Activated CD4-positive, alpha-beta T cell treated with anti-CD3 and anti-CD28 coated beads, Interleukin-2, amount 50 U/mL, for 16 hours (primary cell): Measurements from ENCODE around the gene LCE5A.
A peak's percentile ranks its signal among the peaks of the same experiment; 100 is the strongest.
"Not testable (repeated sequence)": the region's sequence is repeated elsewhere in the genome, so short reads cannot be mapped to it uniquely, and the experiment has no call there.

ENCODE experiments used
- DNase-seq: peaks from one replicate; pipeline ENCODE4 v3.0.0-alpha.2; 2020

LCE5A gene, protein sequence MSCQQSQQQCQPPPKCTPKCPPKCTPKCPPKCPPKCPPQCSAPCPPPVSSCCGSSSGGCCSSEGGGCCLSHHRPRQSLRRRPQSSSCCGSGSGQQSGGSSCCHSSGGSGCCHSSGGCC

GRCh38 chr1:152510503-152510902 is at the start of gene LCE5A:
LCE5A (plus strand) TSS chr1:152510803; CDS start chr1:152511535, 732 bp downstream.
- DNase-seq = no peak

DNA sequence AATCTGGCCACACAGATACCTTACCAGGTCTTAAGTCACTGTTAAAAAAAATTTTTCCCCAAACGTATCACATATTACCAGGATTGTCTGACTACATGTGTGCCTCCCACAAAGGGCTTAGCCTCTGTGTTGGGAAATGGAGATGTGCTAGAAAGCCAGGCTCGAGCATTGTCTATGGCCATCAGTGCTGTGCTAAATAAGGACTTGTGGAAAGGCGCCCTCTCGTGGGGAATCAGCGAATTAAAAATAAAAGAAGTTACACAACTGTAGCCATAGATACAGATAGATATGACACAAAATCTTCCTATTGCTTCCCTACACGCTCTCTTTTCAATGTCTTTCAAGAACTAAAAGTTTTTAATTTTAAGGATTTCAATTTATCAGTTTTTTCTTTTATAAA is 49.1 kb upstream of the LCE5A start:
- peak; percentile 70 for DNase-seq

GRCh38 chr1:152462636-152463035 is 48.0 kb upstream of the LCE5A start:
- no peak for DNase-seq

DNA sequence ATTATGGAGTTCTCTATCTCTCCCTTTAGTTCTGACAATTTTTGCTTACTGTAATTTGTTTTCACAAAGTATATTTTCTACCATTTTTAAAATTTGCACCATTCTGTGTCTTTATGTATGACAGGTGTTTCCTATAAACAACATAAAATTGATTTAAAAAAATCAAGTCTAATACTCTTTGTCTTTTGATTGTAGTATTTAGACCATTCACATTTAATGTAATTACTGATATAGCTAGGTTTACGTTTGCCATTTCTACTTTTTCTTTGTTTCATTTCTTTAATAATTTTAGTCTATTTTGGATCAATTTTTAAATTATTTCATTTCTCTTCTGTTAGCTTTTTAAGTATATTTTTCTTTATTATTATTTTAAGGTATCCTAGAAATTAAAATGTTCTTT is 44.4 kb upstream of the LCE5A start:
- DNase-seq = no peak

GRCh38 chr1:152473887-152474537 is 36.6 kb upstream of the LCE5A start:
- no peak for DNase-seq

DNA sequence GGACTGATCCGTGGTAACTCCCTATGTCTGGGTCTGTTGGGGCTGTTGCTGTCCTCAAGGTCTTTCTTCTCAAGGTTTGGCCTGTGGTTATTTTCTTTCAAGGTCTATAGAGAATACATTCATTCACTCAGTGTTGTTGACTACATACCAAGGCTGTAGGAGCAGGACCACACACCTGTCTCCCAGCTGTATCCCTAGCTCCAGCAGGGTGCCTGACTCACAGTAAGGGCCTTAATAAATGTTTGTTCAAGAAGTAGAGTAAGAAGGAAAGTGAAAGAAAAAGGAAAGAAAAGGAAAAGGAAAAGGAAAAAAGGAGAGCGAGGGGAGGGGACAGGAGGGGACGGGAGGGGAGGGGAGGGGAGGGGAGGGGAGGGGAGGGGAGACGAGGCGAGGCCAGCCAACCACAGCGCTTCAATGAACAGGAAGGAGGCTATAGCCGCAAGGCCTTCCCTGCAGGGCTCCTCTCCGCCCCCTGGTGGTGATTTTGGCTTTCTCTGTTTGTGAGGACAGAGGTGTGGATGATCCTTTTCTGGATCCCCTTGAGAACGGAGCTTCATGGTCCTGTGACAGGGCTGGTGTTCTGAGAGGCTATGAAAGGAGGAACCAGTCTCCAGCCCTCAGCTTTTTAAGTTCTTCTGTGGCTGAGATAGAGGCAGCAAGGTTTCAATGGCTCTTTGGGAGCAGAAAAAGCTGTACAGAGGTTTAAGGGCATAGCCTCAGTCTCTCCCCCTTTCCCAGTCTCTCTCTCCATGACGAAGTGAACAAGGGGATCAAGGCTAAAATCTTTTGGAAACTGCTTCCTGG is 30.6 kb upstream of the LCE5A start:
- DNase-seq = peak; percentile 63

- DNase-seq = no peak
Measured at GRCh38 chr1:152481869-152482664, 28.5 kb upstream of the LCE5A start.

GRCh38 chr1:152486400-152487006 is 24.1 kb upstream of the LCE5A start:
- DNase-seq = no peak

DNA sequence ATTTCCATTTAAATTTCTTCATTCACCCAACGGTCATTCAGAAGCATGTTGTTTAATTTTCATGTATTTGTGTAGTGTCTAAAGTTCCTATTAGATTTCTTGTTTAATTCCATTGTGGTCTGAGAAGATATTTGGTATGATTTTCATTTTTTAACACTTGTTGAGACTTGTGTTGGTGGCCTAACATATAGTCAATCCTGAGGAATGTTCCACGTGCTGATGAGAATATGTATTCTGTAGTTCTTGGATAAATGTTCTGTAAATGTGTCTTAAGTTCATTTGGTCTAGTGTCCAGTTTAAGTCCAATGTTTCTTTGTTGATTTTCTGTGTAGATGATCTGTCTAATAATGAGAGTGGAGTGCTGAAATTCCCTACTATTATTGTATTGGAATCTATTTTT is 22.7 kb upstream of the LCE5A start:
- no peak for DNase-seq

DNA sequence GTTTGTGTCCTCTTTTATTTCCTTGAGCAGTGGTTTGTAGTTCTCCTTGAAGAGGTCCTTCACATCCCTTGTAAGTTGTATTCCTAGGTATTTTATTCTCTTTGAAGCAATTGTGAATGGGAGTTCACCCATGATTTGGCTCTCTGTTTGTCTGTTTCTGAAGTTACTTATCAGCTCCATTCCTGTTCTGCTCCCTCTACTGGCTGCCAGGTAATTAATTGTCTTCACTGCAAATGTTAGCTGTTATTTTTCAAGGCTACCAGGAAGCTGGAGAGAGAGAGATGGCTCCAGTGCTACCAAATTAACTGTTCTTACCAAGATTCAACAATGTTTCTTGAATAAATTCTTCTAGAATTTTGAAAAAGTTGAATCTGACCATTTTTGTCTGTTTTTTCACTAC is 19.1 kb upstream of the LCE5A start:
- not testable (repeated sequence) for DNase-seq

DNA sequence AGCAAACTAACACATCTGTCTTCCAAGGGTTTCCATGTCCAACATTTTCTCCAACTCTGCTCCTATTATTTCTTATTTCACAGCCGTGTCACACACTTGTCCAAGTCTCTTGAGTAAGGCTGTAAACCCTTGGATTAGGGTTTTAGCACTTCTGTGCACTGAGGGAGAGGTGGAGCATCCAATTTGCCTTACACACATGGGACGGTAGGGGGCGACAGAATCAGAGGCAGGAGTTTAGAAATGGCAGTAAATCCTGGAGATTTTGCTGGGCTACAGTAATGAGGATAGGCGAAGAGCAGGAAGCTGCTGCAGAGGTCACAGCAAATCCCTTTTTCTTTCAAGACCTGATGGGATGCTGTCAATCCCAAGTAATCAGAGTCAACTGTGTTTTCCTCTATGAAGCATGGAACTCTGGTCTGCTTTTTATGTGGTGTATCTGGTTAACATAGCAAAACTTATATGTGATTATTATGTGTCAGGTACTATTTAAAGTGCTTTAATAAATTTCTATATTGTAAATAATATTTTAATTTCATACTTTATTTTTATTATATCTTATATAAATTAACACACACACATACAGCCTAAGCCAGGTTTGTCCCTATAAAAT is 15.4 kb upstream of the LCE5A start:
- peak; percentile 58 for DNase-seq

GRCh38 chr1:152497273-152497672 is 13.3 kb upstream of the LCE5A start:
- peak; percentile 15 for DNase-seq

DNA sequence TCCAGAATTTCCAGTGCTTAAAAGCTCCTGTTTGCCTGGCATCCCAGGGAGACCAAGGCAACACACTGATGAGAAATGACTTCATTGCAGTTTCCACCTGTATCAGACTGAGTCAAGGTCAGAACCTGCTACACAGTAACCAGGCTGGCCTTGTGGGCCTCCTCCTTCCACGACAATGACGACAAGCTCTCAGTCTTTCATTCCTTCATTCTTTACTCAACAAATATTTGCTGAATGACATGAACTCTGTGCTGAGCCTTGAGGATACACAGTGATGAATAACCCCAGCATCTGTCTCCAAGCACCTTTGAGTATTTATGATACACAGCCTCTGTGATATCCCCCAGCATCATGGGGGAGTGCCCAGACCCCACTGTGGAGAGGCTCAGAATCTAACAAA is 8.9 kb upstream of the LCE5A start:
- no peak for DNase-seq

DNA sequence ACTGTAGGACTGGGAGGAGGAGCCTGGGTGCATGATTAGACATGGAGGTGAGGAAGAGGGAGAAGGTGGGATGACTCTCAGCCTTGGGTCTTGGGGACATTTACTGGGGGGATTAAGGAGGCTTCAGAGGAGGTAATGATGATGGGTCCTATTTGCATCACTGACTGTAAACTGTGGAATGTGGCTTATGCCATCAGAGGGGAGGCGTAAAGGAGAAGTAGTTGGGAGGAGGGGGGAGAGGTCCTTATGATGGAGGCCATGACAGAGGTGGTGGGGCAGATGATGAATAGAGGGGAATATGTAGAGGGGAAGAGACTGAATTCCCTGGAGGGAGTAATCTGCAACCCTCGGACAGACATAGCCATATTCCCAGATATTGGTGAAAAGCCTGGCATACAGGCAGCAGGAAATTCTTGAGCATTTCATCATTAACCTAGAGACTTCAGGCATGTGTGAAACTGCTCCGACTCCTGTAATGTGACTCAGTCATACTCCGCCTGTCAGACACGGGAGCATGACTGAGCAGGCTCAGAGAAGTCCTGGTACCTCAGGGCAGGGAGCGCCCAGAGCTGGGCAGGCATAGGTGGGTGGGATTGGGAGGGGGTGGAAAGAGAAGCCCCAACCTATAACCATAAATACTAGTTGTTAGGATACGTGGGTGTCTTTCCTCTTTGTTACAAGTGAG is 8.0 kb upstream of the LCE5A start:
- DNase-seq = no peak

DNA sequence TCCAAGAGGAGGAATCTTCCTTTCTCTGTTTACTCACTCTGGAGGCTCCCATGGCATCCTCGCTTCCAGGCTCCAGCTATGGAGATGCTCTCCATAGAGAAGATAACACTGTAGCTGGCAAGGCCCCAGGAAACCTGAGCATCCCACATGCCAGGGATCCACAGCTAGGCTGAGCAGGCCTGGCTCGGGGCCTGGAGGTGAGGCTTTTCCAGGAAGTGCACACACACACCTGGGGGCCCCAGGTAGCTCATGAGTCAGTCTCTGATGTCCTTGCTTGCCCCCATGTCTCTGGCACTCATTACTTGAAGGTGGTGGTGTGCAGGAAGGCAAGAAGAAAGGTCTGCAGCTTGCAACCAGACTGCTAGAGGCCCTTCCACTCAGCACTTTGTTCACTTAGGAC is 5.5 kb upstream of the LCE5A start:
- DNase-seq = no peak

- DNase-seq = no peak
Measured at GRCh38 chr1:152506899-152507498, 3.6 kb upstream of the LCE5A start.

DNA sequence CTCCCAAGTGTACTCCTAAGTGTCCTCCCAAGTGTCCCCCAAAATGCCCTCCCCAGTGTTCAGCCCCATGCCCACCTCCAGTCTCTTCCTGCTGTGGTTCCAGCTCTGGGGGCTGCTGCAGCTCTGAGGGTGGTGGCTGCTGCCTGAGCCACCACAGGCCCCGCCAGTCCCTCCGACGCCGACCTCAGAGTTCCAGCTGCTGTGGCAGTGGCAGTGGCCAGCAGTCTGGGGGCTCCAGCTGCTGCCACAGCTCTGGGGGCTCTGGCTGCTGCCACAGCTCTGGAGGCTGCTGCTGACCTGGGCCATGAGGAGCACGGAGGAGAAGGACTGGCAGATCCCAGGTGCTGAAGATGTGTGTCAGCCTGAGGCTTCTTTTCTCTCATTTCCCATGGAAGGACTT is 993 bp downstream of the LCE5A start:
- DNase-seq = no peak

- DNase-seq = no peak
Measured at GRCh38 chr1:152513081-152513480, 2.5 kb downstream of the LCE5A start.

DNA sequence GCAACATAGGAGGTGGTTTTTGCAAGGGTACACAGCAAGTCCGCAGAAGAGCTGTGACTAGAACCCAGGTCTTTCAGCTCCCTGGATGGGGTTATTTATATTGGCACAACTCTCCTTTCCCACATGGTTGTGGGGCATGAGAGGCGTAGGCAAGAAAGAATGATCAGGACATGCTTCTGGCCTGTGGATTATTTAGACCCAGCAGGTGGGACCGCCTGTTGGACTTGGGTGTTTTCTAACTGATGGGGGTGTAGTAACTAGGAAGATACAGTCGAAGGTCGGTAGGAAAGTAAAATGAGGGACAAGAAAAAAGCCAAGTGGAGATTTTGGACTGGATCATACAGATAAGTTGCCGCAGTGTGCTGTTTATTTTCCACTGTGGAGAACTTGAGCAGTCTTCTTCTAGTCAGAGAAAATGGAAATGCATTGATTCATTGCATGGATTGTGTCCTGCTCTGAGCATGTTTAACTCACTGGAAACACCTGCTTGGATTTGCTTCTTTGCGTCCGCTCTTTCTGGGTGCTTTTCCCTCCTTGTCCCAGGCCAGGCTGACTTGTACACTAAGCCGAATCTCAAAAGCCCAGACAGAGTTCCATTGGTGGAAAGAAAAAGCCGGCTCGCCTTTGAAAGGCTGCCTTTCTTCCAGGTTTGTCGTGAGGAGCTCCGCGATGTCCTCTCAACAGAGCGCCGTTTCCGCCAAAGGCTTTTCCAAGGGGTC is 4.3 kb downstream of the LCE5A start:
- no peak for DNase-seq

- no peak for DNase-seq
Measured at GRCh38 chr1:152515434-152515783, 4.8 kb downstream of the LCE5A start.

- DNase-seq = no peak
Measured at GRCh38 chr1:152516082-152516481, 5.5 kb downstream of the LCE5A start.
